Neural progenitor cell (in vitro differentiated cells): ENCODE measurements around the gene AIF1L.

Experiments used
- CTCF ChIP-seq: fragments of 200-600 bp; sonication (generic); IDR thresholded peaks from 2 replicates; pipeline ENCODE4 v1.5.1; 2017; ENCODE audit warnings: antibody characterized with exemption, mild to moderate bottlenecking
- EZH2phosphoT487 ChIP-seq: fragments of 200-600 bp; sonication (generic); IDR thresholded peaks from 2 replicates; pipeline ENCODE4 v1.6.1; 2017; ENCODE audit warnings: antibody characterized with exemption

- TF ChIP-seq CTCF (no peak), EZH2phosphoT487 (no peak)
These were observed 46.3 kb upstream of the AIF1L start for GRCh38 chr9:131049829-131050715.
